Measurements from ENCODE around the gene NOX1.

- TF ChIP-seq POLR2A (IDR thresholded peaks at IDR 0.05) (no peak), CTCF (IDR thresholded peaks at IDR 0.05) (no peak)
Observed at GRCh38 chrX:100868273-100868672, 5.9 kb downstream of the NOX1 start.
